RPMI7951 (cell line): ENCODE results near the gene SH2D4B. TPM values are rescaled to one million over a fixed set of nuclear protein-coding genes. Genes with fewer than 3 reads are reported as not detected.

Experiments used
- DNase-seq: peaks from one replicate; pipeline ENCODE4 v3.0.0-alpha.2; 2012; ENCODE audit warnings: low read depth
- total RNA-seq: library from RNA; depleted of rRNA; stranded (reverse); fragments of >200 nt; shearing (Covaris generic); gene quantifications from 2 replicates; pipeline ENCODE4 v1.2.3, GENCODE V29; 2014; rRNA removed

Gene SH2D4B
- total RNA-seq, result 0.10 TPM in 1 of 2 replicates, not detected in the other

- DNase-seq, result no peak
Observed at GRCh38 chr10:80537736-80538480, at the start of gene SH2D4B. TSS of gene SH2D4B (plus strand) at chr10:80537902. CDS start at chr10:80538332, 430 bp downstream.

DNA sequence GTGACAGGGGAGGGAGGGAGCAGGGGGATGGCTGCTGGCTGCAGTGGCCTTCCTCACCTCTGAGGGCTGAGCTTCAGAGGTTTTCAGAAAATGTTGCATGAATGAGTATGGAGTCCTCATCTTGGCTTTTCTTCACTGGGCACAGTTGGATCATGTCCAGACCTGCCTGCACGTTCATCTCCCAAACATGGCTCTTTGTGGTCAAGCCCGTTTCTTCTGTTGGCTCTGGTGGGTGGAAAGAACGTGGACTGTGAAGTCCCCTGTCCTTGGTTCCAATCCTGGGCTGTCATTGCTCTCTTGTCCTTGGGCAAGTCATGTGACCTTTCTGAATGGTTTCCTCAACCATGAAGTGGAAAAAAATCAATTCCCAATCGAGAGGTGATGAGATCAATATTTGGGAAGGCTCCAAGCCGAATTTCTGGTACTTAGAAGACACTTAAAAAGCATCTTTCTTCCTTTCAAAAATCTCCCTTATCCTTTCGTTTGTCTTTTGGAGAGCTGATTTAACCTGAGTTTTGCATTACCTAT lies 49.1 kb upstream of the SH2D4B start:
- peak; percentile 66 for DNase-seq

DNA sequence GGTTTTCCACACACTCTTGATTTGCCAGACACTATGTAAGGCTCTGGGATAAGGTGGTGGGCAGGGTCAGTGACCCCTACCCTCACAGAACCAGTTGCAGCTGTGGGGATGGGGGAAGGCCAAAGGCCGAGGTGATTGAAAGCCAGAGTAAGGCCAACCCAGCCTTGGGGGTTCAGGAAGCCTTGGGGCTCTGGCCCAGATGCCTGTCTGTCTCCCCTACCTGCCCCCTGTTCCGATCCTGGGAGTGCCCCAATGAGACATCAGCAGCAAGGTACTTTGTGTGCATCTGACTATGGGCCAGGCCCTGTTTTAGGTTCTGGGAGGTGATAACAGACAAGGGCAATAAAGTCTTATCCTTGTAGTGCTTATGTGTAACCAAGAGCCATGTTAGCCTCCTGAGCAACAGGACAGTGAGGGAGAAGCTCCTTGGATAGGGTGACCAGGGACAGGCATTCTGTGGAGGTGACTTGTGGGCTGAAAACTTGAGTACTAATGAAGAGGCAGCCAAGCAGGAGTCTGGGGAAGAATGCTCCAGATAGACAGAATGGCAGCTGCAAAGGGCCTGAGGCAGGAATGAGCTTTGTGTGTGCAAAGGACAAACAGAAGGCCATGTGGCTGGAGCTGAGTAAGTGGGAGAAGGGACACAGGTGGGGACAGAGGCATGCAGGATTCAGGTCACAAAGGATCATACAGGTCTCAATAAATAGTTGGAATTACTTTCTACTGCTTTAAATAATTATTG lies 48.2 kb upstream of the SH2D4B start:
- DNase-seq, result no peak

GRCh38 chr10:80491251-80492102 lies 46.2 kb upstream of the SH2D4B start:
- no peak for DNase-seq

GRCh38 chr10:80492848-80493521 lies 44.7 kb upstream of the SH2D4B start:
- no peak for DNase-seq

GRCh38 chr10:80493522-80494051 lies 44.1 kb upstream of the SH2D4B start:
- peak; percentile 79 for DNase-seq

- no peak for DNase-seq
Observed at GRCh38 chr10:80496555-80497172, 41.0 kb upstream of the SH2D4B start.

DNA sequence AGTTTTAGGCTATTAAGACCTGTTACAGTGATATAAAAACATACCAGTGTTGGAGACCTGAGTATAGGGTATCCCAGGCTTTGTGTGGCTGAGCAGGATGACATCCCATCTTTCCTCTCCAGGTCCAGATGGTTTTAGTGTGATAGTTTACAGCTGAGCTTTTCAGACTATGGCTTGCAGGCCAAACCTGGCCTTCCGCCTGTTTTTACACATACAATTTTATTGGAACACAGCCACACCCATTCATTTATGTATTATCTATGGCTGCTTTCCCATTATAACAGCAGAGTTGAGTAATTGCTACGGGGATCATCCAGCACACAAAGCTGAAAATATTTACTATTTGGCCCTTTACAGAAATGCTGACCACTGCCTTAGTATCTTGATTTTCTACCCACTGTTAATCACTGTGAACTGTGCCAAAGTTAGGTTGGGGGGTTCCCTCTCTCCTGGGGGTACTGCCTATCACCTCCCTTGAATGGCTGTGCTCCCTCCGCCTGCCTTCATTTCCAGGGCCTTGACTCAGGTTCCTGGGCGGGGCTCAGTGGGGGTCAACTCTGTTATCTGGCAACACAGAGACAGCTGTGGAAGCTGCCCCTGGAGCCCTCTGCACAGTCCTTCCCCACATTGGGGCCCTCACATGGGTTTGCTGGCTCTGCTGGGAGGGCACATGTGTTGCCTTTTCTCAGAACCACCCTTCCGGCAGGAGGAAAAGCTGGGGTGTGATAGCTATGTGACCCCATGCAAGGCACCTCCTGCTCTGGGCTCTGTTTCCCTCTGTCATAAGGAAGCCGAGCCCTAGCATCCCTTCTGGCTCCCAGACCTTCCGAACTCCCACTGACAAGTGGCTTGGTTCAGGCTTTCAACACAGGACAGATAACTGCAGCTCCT lies 40.3 kb upstream of the SH2D4B start:
- DNase-seq, result peak; percentile 87

DNA sequence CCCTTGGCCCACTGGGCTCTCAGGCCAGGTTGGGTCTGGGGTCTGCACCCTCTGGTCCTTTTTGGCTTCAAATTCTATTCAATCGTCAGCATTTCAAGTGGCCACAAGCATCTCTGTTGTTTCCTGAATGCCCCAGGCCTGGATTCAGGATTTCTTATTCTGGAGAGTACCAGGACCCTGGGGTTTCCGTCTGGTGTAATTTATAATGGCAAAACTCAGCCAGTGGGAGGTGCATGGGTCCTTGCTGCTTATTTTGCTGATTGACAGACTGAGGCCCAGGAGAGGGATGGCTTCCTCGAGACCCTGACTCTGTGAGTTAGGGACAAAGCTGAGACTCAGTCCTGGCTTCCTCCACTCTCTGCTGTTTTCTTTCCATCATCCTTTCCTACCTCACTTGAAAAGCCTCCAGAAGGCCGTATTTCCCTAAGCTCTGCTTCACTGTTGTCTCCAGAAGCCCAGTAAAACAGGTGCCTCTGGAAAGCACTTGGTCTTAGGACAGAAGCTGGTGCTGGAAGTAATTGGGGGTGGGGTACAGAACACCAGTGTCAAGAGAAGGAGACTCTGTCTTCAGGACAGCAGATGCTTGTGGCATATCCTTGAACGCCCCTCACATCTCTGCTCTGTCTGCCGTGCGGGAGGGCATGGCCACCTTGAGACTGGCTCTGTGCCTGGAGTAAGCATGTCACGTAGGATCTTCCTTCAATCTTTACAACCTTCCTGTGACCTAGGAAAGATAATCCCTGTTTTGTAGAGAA lies 39.4 kb upstream of the SH2D4B start:
- peak; percentile 26 for DNase-seq

DNA sequence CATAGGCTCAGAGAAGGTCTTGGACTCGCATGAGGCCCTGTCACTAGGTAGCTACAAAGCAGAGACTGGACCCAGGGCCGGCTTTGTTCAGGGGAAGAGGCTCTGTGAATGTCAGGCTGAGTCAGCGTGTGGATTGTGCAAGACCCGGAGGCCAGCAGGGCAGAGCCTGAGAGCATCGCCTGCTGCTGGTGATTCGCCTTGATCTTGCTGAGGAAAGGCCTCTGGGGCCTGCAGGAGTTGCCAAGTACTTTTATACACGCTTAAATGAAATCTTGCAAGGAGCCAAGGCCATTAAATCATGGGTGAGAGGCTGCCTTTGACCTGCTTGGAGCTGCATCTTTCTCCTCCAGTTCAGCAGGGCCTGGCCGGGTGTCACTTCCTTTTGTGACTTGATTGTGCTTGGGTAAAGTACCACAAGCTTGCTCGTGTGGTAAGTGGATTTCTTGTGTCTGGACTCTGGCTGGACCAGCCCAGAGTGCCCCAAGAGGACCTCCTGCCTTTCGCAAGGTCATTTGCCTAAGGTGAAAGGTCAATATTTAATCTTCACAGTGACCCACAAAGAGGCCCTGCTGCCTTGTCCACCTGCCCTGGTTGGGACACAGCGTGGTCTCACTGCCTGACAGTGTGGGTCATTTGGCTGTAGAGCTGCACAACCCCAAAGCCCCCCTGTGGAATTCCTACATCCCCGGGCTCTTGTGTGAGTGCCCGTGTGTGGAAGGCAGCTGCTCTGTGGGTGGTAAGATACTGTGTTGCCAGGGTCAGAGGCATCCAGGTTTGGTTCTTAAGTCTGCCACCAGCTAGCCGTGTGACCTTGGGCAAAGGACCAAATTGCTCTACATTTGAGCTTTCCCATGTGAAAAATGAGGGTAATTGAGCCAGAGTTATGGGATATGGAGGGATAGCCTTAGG lies 38.6 kb upstream of the SH2D4B start:
- DNase-seq, result peak; percentile 99

- peak; percentile 69 for DNase-seq
Observed at GRCh38 chr10:80500572-80501380, 36.9 kb upstream of the SH2D4B start.

GRCh38 chr10:80501381-80501912 lies 36.3 kb upstream of the SH2D4B start:
- DNase-seq, result peak; percentile 82

DNA sequence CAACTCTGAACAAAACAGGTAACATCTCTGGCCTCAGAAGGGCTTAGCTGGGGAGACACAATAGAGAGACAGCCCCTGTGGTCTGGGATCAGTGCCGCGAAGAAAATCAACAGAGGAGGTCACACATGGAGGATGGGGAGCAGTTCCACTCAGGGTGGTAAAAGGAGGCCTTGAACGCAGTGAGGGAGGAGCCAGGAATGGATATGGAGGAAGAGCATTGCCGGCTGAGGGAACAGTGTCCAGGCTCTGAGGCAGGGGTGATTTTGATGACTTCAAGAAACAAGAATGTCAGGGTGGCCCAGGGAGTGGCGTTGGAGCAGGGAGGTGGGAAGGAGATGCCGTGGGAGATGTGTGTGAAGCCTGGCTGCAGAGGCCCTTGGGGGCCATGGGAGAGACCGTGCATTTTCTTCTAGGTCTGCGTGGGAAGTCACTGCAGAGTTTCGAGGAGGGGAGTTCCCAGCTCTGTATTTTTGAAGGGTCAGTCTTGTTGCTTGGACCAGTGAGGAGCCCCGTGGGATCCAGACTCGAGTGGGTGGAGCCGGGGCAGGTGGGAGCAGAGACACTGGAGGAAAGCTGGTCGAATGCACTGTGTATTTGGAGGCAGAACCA lies 35.7 kb upstream of the SH2D4B start:
- DNase-seq, result peak; percentile 69

DNA sequence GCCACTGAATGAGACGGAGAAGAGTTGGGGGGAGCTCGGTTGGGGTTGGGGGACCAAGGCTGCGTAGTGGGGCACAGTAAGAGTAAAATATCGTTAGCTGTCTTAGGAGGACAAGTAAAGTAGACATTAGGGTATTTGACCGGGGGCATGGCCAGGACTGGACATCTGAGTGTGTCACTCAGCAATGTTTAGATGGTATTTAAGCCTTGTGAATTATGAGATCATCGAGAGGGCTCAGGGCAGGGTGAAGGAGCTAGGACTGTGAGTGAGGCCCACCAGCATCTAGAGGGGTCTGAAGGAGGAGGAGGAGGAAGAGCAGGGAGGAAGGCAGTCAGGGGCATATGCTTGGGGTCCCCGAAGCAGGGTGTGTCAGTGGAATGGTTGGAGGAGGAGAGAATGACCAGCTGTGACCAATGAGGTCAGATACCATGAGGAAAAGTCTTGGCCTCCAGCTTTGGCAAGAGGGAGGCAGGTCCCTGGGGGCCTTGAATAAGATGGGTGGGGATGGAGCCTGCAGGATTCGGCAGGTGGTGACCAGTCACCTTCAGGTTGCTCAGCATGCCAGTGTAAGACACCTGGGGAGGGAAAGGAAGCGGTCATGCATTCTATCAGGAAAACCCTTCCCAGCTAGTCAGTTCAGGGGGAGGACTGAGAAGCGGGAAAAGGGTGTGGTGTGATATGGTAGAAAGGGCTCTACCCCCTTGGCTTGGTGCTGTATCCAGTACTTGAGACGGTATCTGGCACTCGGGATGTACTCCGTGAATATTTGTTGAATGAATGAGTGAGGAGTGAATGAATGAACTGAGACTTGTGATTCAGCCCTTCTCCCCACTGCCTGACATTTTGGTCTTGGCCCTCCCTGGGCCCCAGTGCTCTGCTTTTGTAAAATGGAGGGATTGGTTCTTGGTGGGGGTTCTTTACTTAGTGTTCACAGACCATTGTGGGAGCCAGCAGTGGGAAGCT lies 34.8 kb upstream of the SH2D4B start:
- no peak for DNase-seq

DNA sequence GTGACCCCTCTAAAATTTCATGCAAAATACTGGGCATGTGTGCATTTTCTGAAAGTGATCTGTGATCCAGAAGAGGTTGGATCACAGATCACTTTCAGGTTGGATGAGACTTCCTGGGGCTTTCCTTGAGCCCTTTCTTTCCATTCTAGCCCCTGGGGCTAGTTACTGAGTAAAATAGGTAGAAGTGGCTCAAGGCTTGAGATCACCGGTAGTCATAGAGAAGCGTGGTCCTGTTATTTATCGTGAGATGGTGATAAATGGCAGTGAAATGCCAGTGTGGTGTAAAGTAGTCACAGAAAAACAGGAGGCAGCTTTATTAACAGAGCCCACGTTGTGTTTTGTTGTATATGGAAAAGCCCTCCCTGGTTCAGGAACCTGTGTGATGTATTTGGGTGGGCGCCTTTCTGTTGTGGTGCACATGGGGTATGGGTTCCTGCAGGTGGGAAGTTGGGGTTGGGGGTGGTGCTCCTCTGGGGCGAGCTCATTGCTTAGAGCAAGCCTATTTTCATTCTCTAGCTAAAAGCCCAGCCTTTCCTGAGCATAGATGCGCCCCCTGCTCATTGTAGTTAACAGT lies 34.0 kb upstream of the SH2D4B start:
- DNase-seq, result no peak
